Stromal cell of bone marrow (primary cell): ENCODE measurements around the gene MAP3K2.
"Not testable (repeated sequence)": the region's sequence is repeated elsewhere in the genome, so short reads cannot be mapped to it uniquely, and the experiment has no call there.

ENCODE experiments used
- DNase-seq: peaks from one replicate; pipeline ENCODE4 v3.0.0-alpha.2; 2012; ENCODE audit warnings: low read depth

Gene MAP3K2

DNA sequence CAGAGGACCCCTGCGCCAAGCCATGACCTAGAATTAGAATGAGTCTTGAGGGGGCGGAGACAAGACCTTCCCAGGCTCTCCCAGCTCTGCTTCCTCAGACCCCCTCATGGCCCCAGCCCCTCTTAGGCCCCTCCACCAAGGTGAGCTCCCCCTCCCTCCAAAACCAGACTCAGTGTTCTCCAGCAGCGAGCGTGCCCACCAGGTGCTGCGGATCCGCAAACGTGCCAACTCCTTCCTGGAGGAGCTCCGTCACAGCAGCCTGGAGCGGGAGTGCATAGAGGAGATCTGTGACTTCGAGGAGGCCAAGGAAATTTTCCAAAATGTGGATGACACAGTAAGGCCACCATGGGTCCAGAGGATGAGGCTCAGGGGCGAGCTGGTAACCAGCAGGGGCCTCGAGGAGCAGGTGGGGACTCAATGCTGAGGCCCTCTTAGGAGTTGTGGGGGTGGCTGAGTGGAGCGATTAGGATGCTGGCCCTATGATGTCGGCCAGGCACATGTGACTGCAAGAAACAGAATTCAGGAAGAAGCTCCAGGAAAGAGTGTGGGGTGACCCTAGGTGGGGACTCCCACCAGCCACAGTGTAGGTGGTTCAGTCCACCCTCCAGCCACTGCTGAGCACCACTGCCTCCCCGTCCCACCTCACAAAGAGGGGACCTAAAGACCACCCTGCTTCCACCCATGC is 33.5 kb upstream of the MAP3K2 start:
- no peak for DNase-seq

DNA sequence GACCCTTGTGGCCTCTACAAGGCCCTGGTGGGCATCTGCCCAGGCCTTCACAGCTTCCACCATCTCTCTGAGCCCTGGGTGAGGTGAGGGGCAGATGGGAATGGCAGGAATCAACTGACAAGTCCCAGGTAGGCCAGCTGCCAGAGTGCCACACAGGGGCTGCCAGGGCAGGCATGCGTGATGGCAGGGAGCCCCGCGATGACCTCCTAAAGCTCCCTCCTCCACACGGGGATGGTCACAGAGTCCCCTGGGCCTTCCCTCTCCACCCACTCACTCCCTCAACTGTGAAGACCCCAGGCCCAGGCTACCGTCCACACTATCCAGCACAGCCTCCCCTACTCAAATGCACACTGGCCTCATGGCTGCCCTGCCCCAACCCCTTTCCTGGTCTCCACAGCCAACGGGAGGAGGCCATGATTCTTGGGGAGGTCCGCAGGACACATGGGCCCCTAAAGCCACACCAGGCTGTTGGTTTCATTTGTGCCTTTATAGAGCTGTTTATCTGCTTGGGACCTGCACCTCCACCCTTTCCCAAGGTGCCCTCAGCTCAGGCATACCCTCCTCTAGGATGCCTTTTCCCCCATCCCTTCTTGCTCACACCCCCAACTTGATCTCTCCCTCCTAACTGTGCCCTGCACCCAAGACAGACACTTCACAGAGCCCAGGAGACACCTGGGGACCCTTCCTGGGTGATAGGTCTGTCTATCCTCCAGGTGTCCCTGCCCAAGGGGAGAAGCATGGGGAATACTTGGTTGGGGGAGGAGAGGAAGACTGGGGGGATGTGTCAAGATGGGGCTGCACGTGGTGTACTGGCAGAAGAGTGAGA is 32.5 kb upstream of the MAP3K2 start:
- no peak for DNase-seq

DNA sequence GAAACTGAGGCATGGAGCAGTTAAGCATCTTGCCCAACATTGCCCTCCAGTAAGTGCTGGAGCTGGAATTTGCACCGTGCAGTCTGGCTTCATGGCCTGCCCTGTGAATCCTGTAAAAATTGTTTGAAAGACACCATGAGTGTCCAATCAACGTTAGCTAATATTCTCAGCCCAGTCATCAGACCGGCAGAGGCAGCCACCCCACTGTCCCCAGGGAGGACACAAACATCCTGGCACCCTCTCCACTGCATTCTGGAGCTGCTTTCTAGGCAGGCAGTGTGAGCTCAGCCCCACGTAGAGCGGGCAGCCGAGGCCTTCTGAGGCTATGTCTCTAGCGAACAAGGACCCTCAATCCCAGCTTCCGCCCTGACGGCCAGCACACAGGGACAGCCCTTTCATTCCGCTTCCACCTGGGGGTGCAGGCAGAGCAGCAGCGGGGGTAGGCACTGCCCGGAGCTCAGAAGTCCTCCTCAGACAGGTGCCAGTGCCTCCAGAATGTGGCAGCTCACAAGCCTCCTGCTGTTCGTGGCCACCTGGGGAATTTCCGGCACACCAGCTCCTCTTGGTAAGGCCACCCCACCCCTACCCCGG is 31.8 kb upstream of the MAP3K2 start:
- DNase-seq: no peak

DNA sequence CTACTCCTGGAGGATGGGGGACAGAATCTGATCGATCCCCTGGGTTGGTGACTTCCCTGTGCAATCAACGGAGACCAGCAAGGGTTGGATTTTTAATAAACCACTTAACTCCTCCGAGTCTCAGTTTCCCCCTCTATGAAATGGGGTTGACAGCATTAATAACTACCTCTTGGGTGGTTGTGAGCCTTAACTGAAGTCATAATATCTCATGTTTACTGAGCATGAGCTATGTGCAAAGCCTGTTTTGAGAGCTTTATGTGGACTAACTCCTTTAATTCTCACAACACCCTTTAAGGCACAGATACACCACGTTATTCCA is 31.3 kb upstream of the MAP3K2 start:
- no peak for DNase-seq

DNA sequence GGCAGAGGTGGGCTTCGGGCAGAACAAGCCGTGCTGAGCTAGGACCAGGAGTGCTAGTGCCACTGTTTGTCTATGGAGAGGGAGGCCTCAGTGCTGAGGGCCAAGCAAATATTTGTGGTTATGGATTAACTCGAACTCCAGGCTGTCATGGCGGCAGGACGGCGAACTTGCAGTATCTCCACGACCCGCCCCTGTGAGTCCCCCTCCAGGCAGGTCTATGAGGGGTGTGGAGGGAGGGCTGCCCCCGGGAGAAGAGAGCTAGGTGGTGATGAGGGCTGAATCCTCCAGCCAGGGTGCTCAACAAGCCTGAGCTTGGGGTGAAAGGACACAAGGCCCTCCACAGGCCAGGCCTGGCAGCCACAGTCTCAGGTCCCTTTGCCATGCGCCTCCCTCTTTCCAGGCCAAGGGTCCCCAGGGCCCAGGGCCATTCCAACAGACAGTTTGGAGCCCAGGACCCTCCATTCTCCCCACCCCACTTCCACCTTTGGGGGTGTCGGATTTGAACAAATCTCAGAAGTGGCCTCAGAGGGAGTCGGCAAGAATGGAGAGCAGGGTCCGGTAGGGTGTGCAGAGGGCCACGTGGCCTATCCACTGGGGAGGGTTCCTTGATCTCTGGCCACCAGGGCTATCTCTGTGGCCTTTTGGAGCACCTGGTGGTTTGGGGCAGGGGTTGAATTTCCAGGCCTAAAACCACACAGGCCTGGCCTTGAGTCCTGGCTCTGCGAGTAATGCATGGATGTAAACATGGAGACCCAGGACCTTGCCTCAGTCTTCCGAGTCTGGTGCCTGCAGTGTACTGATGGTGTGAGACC is 30.7 kb upstream of the MAP3K2 start, which contains the start of gene PROC:
Gene PROC, plus strand, starts transcription at position 128 of the 812 bp plus-strand sequence. CDS start 1,516 bp downstream, outside the sequence.
- DNase-seq: no peak

DNA sequence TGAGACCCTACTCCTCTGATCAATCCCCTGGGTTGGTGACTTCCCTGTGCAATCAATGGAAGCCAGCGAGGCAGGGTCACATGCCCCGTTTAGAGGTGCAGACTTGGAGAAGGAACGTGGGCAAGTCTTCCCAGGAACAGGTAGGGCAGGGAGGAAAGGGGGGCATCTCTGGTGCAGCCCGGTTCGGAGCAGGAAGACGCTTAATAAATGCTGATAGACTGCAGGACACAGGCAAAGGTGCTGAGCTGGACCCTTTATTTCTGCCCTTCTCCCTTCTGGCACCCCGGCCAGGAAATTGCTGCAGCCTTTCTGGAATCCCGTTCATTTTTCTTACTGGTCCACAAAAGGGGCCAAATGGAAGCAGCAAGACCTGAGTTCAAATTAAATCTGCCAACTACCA is 29.6 kb upstream of the MAP3K2 start:
- no peak for DNase-seq

DNA sequence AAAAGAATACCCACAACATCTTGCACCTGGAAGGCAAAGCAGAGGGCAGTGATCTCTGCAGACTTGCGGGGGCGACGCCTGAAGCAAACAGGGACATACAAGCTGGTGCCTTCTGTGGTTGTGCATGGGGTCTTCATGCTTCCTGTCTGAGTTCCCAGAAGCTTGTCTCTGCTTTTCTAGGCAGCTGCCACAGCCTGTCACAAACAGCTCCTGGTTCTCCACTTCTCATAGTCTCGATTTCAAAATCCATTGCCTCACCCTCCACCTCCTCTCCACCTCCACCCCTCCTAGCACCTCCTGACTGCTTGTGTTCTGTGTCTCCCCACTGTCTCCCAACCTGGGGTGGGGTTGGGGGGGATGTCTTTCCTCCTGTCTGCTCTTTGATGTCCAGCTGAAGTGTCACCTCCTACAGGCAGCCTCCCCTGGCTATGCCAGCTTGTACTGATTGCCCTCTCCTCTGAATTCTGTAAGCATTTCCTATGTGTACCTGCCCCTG is 28.8 kb upstream of the MAP3K2 start:
- no peak for DNase-seq

DNA sequence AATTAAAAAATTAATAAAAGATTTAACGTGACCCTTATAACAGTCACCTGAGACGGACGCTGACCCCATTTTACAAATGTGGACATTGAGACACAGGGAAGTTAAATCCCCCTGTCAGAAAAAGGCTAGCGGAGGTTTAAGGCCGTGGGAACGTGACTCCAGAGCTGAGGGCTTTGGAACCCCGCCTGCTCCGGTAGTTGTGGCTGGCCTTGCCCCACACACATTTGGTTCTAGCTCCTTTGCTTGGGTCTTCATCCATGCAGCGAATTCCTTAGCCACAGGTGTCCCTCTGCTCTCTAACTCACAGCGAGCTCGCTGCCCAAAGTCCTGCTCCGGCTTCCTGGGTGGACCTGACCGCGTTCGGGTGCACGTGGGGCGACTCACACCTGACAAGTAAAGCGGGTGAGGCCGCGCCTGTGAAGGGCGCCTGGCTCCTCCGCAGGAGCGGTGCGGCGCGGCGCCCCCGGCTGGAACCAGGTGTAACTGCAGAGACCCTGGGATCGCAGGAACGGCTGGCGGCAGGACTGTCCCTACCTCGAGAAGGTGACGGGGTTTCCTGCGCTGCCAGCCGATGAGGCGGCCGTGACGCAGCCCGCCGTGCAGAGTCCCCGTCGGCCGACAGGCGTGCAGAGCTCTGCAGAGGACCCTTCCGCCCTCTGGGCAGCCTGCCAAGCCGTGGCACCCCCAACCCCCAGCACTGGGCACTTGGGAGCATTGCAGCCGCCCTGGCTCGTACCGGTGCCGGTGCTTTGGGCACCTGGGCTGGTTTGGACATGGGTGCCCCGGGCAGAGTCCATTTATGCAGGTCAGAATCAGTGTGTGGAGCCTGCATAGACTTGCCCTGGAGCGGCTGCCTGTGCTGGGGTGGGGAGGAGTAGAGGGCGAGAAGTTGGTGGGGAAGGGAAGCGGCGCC is 28.1 kb upstream of the MAP3K2 start:
- DNase-seq: no peak

DNA sequence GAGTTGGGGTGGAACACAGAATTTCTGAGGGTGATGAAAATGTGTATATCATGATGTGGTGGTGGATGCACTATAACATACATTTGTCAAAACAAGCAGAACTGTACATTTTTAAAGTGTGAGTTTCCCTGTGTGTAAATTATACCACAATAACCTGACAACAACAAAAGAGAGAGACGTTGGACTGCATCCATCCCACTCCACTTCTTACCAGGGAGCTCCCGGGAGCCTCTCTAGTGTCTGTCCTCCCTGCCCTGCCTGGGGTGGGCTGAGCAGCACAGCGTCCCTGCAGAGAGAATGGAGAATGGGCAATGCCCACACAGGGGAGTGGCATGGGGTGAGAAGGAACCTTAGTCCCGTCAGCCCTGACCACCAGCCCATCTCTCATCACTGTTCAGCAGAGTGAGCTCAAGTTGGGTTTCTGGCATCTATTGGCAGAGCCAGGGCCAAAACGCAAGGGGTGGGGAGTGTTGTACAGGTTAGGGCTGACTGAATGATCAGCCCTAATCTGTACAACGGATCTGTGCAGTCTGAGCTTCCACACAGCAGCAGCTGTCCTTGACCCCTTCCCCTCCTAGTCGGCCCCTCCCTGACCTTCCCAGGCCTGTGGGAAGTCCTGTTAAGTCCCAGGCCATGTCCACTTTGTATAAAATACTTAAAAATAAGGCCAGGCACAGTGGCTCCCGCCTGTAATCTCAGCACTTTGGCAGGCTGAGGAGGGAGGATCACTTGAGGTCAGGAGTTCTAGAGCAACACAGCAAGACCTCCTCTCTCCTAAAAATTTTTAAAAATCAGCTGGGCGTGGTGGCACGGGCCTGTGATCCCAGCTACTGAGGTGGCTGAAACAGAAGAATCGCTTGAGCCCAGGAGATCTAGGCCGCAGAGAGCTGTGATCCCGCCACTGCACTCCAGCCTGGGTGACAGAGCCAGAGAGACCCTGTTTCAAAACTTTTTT is 27.1 kb upstream of the MAP3K2 start:
- no peak for DNase-seq

DNA sequence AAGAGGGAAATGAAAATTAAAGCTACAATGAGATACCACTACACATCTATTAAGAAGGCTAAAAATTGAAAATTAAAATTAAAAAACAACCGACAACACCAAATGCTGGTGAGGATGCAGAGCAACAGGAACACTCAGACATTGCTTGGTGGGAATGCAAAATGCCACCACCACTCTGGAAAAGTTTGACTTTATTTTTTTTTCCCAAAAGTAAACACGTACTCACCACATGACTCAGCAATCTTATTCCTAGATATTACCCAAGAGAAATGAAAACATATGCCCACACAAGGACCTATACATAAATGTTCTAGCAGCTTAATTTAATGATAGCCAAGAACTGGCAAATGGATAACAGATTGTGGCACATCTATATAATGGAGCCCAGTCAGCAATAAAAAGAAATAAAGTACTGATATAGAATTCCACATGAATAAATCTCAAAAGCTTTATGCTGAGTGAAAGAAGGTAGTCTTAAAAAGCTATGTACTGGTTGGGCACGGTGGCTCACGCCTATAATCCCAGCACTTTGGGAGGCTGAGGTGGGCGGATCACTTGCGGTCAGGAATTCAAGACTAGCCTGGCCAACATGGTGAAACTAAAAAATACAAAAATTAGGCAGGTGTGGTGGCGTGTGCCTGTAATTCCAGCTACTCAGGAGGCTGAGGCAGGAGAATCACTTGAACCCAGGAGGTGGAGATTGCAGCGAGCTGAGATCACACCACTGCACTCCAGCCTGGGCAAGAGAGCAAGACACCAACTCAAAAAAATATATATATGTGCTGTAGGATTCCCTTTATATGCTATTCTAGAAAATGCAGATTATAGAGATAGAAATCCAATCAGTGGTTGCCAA is 26.2 kb upstream of the MAP3K2 start:
- DNase-seq: peak; percentile 57

DNA sequence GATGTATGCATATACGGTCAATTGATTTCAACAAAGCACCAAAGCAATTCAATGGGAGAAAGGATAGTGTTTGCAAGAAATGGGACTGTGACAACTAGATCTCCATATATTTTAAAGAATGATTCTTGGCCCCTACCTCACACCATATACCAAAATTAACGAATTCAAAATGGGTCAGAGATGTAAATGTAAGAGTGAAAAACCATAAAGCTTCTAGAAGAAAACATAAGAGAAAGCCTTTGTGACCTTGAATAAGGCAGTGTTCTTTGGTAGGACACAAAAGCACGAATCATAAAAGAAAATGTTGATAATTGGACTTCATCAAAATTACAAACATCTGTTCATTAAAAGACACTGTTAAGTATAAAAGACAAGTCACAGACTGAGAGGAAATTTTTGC is 25.4 kb upstream of the MAP3K2 start:
- DNase-seq: no peak

DNA sequence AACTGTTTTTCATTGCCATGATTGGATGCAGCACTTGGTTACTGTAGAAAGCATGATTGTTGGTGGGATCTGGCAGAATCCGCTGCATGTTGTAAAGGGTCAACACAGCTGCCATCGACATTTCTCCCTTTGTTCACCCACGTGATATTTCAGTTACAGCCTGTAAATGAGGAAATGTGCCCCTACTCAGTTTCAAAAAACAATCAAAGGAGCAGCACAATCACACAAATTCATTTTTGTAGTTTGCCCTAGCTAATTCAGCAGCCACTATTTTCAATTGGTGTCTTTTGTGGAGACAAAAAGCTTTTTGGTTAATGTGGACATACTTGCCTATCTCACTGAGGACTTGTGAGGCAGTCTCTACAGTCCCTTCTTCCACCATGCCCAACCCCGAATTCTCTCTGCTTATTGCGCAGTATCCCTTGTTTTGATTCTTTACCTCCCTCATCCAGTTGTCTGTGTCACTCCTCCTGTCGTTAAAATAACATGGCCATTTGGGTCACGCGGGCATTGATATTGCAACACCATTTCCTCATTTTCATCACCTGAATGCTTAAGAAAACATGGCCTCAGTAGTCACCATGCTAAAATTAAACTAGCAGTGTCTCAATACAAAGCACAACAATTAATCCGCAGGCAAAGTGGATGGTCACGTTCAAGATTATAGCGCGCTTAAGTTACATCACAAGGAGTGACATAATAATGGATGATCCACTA is 24.0 kb upstream of the MAP3K2 start:
- DNase-seq: no peak

DNA sequence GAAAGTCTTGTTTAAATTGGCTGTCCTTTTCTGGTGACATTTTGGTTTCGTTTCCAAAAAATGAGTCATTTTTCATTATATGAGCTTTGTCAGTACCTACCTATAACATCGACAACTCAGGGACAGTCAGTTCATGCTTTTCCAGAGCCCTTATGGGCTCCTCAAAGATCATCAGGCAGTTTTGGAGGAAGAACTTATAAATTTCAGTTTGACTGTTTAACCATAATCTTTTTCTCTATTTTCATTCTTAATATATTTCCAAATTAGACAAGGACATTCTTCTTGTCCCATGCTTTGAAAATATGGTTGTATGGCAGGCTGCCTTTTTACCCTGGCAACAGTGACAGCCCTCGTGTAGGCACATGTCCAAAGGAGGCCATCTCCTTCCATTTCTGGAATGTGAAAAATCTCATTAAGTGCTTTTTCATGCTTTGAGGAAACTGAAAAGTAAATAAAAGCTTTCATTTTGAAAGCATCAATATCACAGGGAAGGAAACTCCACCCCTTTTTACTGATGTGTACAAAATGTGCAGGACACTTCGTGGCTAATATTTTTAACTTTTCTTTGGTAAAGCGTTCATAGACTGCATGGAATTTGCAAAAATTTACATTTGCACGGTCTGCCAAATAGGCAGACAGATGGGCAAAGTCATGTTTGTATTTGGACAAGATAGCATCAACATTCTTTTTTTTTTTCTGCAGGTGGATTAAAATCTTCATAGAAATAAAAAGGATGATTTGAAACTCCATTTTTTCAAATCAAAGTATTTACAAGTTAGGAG is 23.3 kb upstream of the MAP3K2 start:
- no peak for DNase-seq

DNA sequence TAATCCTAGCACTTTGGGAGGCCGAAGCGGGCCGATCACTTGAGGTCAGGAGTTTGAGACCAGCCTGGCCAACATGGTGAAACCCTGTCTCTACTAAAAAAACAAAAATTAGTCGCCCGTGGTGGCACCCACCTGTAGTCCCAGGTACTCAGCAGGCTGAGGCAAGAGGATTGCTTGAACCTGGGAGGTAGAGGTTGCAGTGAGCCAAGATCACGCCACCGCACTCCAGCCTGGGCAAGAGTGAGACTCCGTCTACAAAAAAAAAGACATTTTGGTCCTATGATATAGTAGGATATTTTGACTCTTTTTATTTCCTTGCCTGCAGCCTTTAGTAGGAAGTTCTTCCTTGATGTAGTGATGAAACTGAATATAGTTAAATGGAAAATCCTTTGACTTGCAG is 21.9 kb upstream of the MAP3K2 start:
- not testable (repeated sequence) for DNase-seq

DNA sequence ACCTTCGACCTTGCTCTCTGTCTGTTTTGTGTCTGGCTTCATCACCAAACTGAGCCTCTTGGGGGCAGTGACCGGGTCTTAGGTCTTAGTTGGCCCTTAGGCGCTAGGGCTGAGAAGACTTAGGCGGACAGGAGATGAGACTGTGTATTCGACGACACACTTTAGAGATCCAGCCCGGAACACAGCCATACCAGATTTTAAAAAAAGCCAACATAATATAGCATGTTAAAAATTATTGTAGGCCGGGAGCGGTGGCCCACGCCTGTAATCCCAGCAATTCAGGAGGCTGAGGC is 21.0 kb upstream of the MAP3K2 start:
- no peak for DNase-seq

DNA sequence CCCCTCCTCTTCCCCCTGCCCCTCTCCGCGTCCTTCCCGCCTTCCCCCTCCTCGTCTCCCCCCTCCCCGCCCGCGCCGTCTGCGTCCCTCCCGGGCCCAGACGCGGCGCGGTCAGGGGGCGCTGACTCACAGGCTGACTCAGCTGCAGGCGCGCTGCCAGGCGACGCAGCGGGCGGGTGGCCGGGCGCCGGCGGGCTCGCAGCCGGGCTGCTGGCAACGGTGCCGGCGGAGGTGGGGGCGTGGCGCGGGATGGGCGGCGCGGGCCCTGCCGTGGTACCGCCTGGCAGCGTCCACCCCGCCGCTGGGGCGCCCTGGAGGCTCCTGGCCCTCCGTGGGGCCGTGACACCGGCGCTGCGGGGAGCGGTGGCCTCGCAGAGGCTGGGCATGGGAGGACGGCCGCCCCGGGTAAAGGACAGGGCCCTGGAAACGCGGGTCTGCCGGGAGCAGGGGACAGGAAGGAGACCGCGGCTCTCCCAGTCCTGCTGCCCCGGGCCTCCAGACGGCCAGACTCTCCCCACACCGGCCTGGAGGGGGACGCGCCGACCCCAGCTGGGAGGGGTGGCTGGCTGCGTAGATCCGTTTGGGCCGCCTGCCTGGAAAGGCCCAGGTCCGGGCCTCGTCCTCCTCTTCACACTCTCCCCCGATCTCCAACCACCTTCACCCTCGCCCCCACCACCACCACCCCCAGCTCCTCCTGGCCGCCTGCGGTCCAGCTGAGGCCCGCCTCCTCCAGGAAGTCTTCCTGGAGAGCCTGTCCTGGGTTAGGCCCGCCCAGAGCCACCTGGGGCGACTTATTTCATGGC is 20.4 kb upstream of the MAP3K2 start:
- DNase-seq: peak; percentile 73

DNA sequence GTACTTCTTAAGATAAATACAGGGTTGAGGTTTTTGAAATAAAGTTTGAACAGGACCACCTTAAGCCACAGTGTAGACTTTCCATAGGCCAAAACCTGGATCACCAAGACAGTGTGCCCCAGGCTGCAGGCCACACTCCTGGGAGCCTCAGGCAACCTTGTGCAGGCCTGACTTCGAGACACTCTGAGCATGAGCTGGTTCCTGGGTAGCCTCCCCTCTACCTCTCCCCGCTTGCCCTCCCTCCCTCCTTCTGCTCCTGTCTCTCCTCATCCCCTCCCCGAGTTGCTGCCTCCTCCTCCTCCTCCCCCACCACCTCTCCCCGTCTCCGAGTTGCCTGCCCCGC is 19.9 kb upstream of the MAP3K2 start:
- no peak for DNase-seq
